Sigmoid colon (tissue), 7 donors: ENCODE results near the gene SLC49A4. TPM values are rescaled to one million over a fixed set of nuclear protein-coding genes. Genes with fewer than 3 reads are reported as not detected.
A peak's percentile ranks its signal among the peaks of the same experiment; 100 is the strongest.

ENCODE experiments used
- DNase-seq: peaks from one replicate; pipeline ENCODE4 v3.0.0-alpha.2; 2019
- H3K27ac ChIP-seq, 4 donors: fragments of 200-600 bp; sonication (generic); one replicate each; pipeline ENCODE4 v1.5.1; 2016 to 2019; ENCODE audit warnings: mild to moderate bottlenecking in 1 of 4
- H3K27me3 ChIP-seq, 3 donors: fragments of 200-600 bp; sonication (generic); one replicate each; pipeline ENCODE4 v1.5.1; 2019; ENCODE audit warnings: mild to moderate bottlenecking in 1 of 3
- H3K36me3 ChIP-seq, 4 donors: fragments of 200-600 bp; sonication (generic); one replicate each; pipeline ENCODE4 v1.5.1; 2016 to 2019
- H3K4me1 ChIP-seq, 4 donors: fragments of 200-600 bp; sonication (generic); one replicate each; pipeline ENCODE4 v1.5.1; 2017 to 2019
- H3K4me3 ChIP-seq, 4 donors: fragments of 200-600 bp; sonication (generic); one replicate each; pipeline ENCODE4 v1.5.1; 2017 to 2019; ENCODE audit warnings: mild to moderate bottlenecking in 2 of 4, moderate library complexity in 1 of 4
- H3K9me3 ChIP-seq, 4 donors: fragments of 200-600 bp in 3 of 4; sonication (generic) in 3 of 4; one replicate each; pipeline versions ENCODE4 v1.5.1 to v1.6.1; 2013 to 2019
- CTCF ChIP-seq, 4 experiments: fragments of 450-650 bp in 3 of 4; fragments of 200-600 bp in 1 of 4; IDR thresholded peaks; one replicate each; pipeline ENCODE4 v1.5.1; 2016 to 2019; ENCODE audit warnings: antibody characterized with exemption in 4 of 4, mild to moderate bottlenecking in 3 of 4, moderate library complexity in 2 of 4
- EP300 ChIP-seq, 4 donors: sonication (generic); formaldehyde crosslinking; IDR thresholded peaks; one replicate each; pipeline ENCODE4 v1.6.1; 2017; ENCODE audit warnings: antibody characterized with exemption in 4 of 4
- POLR2A ChIP-seq, 2 donors: fragments of 450-650 bp; IDR thresholded peaks; one replicate each; pipeline ENCODE4 v1.6.1; 2016; ENCODE audit warnings: antibody characterized with exemption in 2 of 2, mild to moderate bottlenecking in 2 of 2, moderate library complexity in 2 of 2
- POLR2AphosphoS5 ChIP-seq, 4 donors: sonication (generic); formaldehyde crosslinking; IDR thresholded peaks; one replicate each; pipeline ENCODE4 v1.6.1; 2017; ENCODE audit warnings: antibody characterized with exemption in 4 of 4
- WGBS, 2 donors: extraction: QIAGEN DNeasy Blood & Tissue Kit; methylation state at CpG; one replicate each; pipeline ENCODE4 v1.1.7; 2013; 5-methylcytosine and 5-hydroxymethylcytosine counted together
- intact Hi-C: fragments of 100-400 bp; cut with DNase I; formaldehyde crosslinking; loops from one replicate; pipeline ENCODE4 v1.15.1; 2023
- polyA plus RNA-seq, 3 donors: library from polyadenylated mRNA; stranded (reverse); fragments of 200-250 nt; gene quantifications; one replicate each; pipeline ENCODE4 v1.2.3, GENCODE V29; 2013
- total RNA-seq, 4 donors: library from RNA; depleted of rRNA; stranded (reverse); fragments of >200 nt; gene quantifications; one replicate each; pipeline ENCODE4 v1.1.0, GENCODE V29; 2016
- donor health status: healthy with polysubstance abuse.
- donor health status: Bipolar disorder and iron deficiency.
- donor health status: healthy.

The SLC49A4 gene
- total and polyA plus RNA-seq, 7 donors: 3.0 to 20.6 (median 15.0) TPM

DNA sequence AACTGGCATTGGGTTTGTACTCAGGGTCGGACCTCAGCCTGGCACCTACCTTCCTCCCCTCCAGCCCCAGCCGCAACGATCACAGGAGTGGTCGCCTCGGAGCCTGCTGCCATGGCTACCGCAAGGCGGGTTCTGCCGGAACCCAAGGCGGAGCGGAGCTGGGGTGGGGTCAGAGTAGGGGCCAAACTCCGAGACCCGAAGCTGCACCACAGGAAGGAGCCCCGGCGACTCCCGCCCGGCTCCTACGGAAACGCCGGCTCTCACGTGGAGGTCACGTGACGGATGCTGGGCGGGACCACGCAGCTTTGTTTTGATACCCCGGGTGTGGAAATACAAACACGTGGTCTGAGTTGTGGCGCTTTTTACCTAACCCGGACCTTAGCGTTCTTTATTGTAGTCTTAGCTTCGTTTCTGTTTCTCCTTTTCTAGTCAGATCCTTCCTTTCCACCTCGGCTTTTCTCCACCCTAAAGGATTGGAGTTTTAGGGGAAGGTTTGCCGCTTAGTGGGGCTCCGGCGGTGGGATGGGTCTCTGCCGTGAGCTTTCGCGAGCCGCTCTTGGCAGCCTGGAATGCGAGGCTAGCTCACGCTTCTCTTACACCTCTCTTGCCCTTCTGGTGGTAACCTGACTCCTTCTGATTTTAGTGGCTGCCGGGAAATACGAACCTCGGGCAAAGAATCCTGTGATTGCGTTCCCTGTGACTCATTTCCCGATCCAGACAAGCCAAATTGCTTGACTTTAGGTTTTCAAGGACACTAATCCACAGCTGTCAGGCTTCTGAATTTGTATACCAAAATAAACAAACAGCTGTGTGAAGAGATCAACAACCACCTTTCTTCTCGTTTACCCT, 1.1 kb upstream of the SLC49A4 start, which contains the start of gene HSPBAP1:
Gene HSPBAP1, minus strand, starts transcription at position 264 of the 849 bp plus-strand sequence. Its CDS starts 151 bp downstream, at position 113.
- 0% methylated on average over 46 of the region's 46 CpGs for WGBS, 2 donors

DNA sequence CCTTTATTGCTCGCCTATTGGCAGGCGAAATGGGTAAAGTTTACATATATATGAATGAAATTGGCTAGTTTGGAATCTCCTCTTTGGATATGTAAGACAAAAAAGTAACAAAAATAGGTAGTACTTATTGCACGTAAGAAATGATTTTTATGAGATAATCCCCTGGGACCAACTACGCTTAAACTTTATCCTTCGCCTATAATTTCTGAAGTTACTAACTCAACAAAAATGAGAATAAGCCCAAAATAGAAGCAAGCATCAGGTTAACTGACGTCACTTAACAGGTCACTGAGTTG, 438 bp upstream of the SLC49A4 start:
- intact Hi-C loops: loop anchor here (10.0 kb wide), 2 partner anchors 230 to 410 kb away; partner anchors contain the start of genes DTX3L, PARP9 and SEC22A
- Histone ChIP-seq H3K4me3 (peak overlapping the region; percentile 70 to 94 (median 90)), H3K27me3 (no peaks in the 10 kb centered on the region), H3K27ac (peak overlapping the region; percentile 94 to 98 (median 98)), H3K9me3 (no peaks in the 10 kb centered on the region), H3K4me1 (peaks cover 0 to 30% (median 24%) of the 10 kb centered on the region in 4 donors), H3K36me3 (no peaks in the 10 kb centered on the region)
- TF ChIP-seq CTCF (IDR thresholded peaks at IDR 0.05) (no peak), POLR2A (IDR thresholded peaks at IDR 0.05) (no peak), EP300 (IDR thresholded peaks at IDR 0.05) (peak in 1 of 4 donors; percentile 15), POLR2AphosphoS5 (IDR thresholded peaks at IDR 0.05) (peak in 1 of 4 donors; percentile 4)
- DNase-seq: no peak
- 0% methylated on average over 6 of the region's 6 CpGs for WGBS, 2 donors

More for the DNA sequence above, 1.1 kb upstream of the SLC49A4 start, which contains the start of gene HSPBAP1:
- H3K9me3 ChIP-seq: no peaks in the 10 kb centered on the region
- no peaks in the 10 kb centered on the region for H3K36me3 ChIP-seq
- peak within 1 kb of the TSS; percentile 70 to 94 (median 90) for H3K4me3 ChIP-seq
- TF ChIP-seq POLR2A (IDR thresholded peaks at IDR 0.05): peak; percentile 43 to 46
- TF ChIP-seq CTCF (IDR thresholded peaks at IDR 0.05): no peak
- TF ChIP-seq POLR2AphosphoS5 (IDR thresholded peaks at IDR 0.05): peak; percentile 46 to 86 (median 70)
- peak in 2 of 4 donors; percentile 18 to 43 for TF ChIP-seq EP300 (IDR thresholded peaks at IDR 0.05)
- peak; percentile 96 for DNase-seq
- peak within 1 kb of the TSS; percentile 94 to 98 (median 98) for H3K27ac ChIP-seq
- peaks cover 0 to 30% (median 24%) of the 10 kb centered on the region in 4 donors for H3K4me1 ChIP-seq
- H3K27me3 ChIP-seq: no peaks in the 10 kb centered on the region
- intact Hi-C loops: loop anchor here (10.0 kb wide), 2 partner anchors 229 to 411 kb away; partner anchors contain the start of genes DTX3L, PARP9 and SEC22A

GRCh38 chr3:122795674-122796195, 866 bp downstream of the SLC49A4 start:
- H3K27ac ChIP-seq: peak overlapping the region; percentile 94 to 98 (median 98)
- peaks cover 0 to 30% (median 24%) of the 10 kb centered on the region in 4 donors for H3K4me1 ChIP-seq
- 18 to 39% methylated on average over 11 of the region's 11 CpGs for WGBS, 2 donors
- TF ChIP-seq POLR2AphosphoS5 (IDR thresholded peaks at IDR 0.05) (peak in 2 of 4 donors; percentile 15 to 18), CTCF (IDR thresholded peaks at IDR 0.05) (no peak)
- intact Hi-C loops: loop anchor here (5.0 to 10.0 kb wide), 3 partner anchors 231 to 409 kb away; partner anchors contain the start of genes DTX3L, PARP9, SEC22A and SEMA5B
- no peaks in the 10 kb centered on the region for H3K27me3 ChIP-seq
- no peaks in the 10 kb centered on the region for H3K36me3 ChIP-seq
- H3K9me3 ChIP-seq: no peaks in the 10 kb centered on the region
- no peak for DNase-seq
- H3K4me3 ChIP-seq: peak overlapping the region; percentile 70 to 94 (median 90)

DNA sequence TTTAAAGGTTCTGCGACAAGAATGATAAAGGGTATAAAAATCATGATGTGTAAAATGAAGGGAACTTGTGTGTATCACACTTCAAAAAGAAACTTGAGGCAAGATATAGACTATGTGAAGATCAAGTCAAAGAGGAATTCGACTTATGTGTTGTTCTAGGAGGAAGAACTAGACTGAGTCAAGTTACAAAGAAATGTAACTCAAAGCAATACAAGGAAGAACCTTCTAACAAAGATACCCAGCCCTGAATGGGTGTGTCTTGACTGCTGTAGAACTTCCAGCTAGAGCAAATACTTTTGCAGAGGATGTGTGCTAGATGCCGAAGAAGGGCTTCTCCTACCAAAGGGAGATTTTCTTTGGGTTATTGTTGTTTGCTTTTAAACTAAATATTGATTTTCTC, 2.4 kb downstream of the SLC49A4 start:
- H3K27me3 ChIP-seq: no peaks in the 10 kb centered on the region
- no peak for TF ChIP-seq CTCF (IDR thresholded peaks at IDR 0.05)
- peak in 1 of 4 donors; percentile 5 for TF ChIP-seq POLR2AphosphoS5 (IDR thresholded peaks at IDR 0.05)
- intact Hi-C loops: loop anchor here (5.0 to 10.0 kb wide), 3 partner anchors 230 to 408 kb away; partner anchors contain the start of genes DTX3L, PARP9, SEC22A and SEMA5B
- H3K36me3 ChIP-seq: no peaks in the 10 kb centered on the region
- no peak overlapping the region for H3K4me3 ChIP-seq
- 52 to 67% methylated on average over 3 of the region's 3 CpGs for WGBS, 2 donors
- peaks cover 0 to 30% (median 24%) of the 10 kb centered on the region in 4 donors for H3K4me1 ChIP-seq
- DNase-seq: no peak
- H3K27ac ChIP-seq: no peak overlapping the region
- H3K9me3 ChIP-seq: no peaks in the 10 kb centered on the region
